DND-41 (cell line): ENCODE results near the gene MAGI3.

Experiments used
- EZH2 ChIP-seq: IDR thresholded peaks from 3 replicates; pipeline ENCODE4 v1.6.1; 2012; ENCODE audit warnings: borderline replicate concordance, low read depth, mild to moderate bottlenecking, moderate library complexity, low read length, inconsistent platforms; ENCODE audit not compliant: severe bottlenecking
- TF ChIP-seq, protein P1 (sequence below): IDR thresholded peaks from 2 replicates; pipeline ENCODE4 v1.5.1; 2012; ENCODE audit warnings: borderline replicate concordance, low read length, moderate library complexity, mild to moderate bottlenecking; ENCODE audit not compliant: poor library complexity, severe bottlenecking; ENCODE audit errors: extremely low read depth

DNA sequence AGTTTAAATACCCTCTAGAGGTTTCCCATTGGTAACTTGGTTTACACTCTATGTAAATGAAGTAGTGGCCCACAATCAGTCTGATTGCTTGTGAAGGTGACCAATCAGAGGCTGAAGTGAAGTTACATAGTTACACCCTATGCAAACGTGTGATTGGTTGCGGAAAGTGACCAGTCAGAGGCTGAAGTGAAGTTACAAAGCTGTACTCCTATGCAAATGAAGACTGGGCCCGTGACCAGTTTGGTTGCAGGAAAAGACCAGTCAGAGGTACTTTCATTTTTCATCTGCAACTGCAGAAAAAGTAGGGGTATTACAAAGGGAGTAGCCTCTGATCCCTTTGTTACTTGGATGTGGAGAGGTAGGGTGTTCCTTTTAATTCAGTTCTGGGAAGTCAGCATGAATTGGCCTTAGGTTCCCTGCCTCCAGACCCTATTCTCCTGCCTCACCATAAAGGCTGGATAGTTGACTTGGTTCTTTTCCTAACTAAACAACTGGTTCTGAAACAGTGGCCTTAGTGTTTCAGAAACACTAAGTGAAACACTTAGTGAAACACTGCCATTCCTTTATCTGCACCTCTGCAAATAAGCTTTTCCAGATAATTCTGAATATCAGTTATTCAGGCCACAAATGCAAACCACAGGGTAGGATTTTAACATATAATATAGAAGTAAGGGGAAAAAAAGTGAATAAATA is 39.3 kb downstream of the MAGI3 start:
- TF ChIP-seq, protein P1, sequence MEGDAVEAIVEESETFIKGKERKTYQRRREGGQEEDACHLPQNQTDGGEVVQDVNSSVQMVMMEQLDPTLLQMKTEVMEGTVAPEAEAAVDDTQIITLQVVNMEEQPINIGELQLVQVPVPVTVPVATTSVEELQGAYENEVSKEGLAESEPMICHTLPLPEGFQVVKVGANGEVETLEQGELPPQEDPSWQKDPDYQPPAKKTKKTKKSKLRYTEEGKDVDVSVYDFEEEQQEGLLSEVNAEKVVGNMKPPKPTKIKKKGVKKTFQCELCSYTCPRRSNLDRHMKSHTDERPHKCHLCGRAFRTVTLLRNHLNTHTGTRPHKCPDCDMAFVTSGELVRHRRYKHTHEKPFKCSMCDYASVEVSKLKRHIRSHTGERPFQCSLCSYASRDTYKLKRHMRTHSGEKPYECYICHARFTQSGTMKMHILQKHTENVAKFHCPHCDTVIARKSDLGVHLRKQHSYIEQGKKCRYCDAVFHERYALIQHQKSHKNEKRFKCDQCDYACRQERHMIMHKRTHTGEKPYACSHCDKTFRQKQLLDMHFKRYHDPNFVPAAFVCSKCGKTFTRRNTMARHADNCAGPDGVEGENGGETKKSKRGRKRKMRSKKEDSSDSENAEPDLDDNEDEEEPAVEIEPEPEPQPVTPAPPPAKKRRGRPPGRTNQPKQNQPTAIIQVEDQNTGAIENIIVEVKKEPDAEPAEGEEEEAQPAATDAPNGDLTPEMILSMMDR, result no peak
- TF ChIP-seq EZH2, result no peak
